SK-N-SH treated with all-trans-retinoic acid at 6 μM for 48 hours (cell line): ENCODE measurements around the gene SLC33A1.

Experiments used
- ARNTL ChIP-seq: fragments of 450-650 bp; formaldehyde crosslinking; IDR thresholded peaks from 2 replicates; pipeline ENCODE4 v1.5.0; 2020; ENCODE audit warnings: low read depth, mild to moderate bottlenecking, moderate library complexity, borderline replicate concordance
- BACH2 ChIP-seq: fragments of 250-450 bp; sonication (Bioruptor Pico); IDR thresholded peaks from 2 replicates; pipeline ENCODE4 v1.9.0; 2021; ENCODE audit warnings: mild to moderate bottlenecking, borderline replicate concordance
- CREB5 ChIP-seq: fragments of 250-450 bp; sonication (Bioruptor Pico); IDR thresholded peaks from 2 replicates; pipeline ENCODE4 v1.5.1; 2020; ENCODE audit warnings: low read depth, mild to moderate bottlenecking, moderate library complexity
- CSDC2 ChIP-seq: fragments of 250-450 bp; sonication (Bioruptor Pico); IDR thresholded peaks from 2 replicates; pipeline ENCODE4 v1.5.0; 2020; ENCODE audit warnings: mild to moderate bottlenecking, moderate library complexity
- OSR1 ChIP-seq: fragments of 250-450 bp; sonication (Bioruptor Pico); IDR thresholded peaks from 2 replicates; pipeline ENCODE4 v1.8.0; 2022; ENCODE audit warnings: moderate library complexity, mild to moderate bottlenecking, inconsistent platforms
- TCF4 ChIP-seq: fragments of 250-450 bp; sonication (Bioruptor Pico); IDR thresholded peaks from 2 replicates; pipeline ENCODE4 v1.8.0; 2021; ENCODE audit warnings: mild to moderate bottlenecking, moderate library complexity, borderline replicate concordance
- TOX ChIP-seq: fragments of 250-450 bp; sonication (Bioruptor Pico); IDR thresholded peaks from 2 replicates; pipeline ENCODE4 v1.8.0; 2021; ENCODE audit warnings: mild to moderate bottlenecking, moderate library complexity, borderline replicate concordance
- TSHZ2 ChIP-seq: fragments of 250-450 bp; sonication (Bioruptor Pico); IDR thresholded peaks from 2 replicates; pipeline ENCODE4 v1.5.0; 2020; ENCODE audit warnings: mild to moderate bottlenecking, moderate library complexity
- ZNF565 ChIP-seq: fragments of 450-650 bp; formaldehyde crosslinking; conservative IDR thresholded peaks from 2 replicates; pipeline ENCODE4 v1.5.0; 2020; ENCODE audit warnings: low read depth, mild to moderate bottlenecking, moderate library complexity
- ZNF70 ChIP-seq: fragments of 450-650 bp; formaldehyde crosslinking; IDR thresholded peaks from 2 replicates; pipeline ENCODE4 v1.5.0; 2020; ENCODE audit warnings: mild to moderate bottlenecking, moderate library complexity

DNA sequence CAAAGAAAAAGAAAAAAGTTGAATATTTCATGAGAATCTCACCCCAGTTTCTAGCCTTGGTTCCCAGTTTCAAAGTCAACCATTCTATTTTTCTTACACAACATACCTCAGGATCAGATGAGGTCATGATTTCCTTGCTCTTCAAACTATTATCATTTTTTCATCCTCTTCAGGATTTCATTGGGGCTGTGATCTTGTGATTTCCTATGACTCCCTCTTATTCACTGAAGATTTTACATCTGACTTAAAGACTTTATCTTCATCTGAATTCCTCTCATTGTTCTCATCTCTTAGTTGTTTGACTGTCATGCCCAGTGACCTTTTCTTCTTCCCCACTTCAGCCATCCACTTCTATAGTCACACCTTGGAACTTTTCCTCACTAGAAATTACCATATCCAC is 45.0 kb downstream of the SLC33A1 start:
- TF ChIP-seq ZNF565 (CRISPR knock-in tag) (no peak), ZNF70 (CRISPR knock-in tag) (no peak), ARNTL (CRISPR knock-in tag) (no peak), CREB5 (CRISPR knock-in tag) (no peak), BACH2 (CRISPR knock-in tag) (no peak), OSR1 (CRISPR knock-in tag) (no peak), TOX (CRISPR knock-in tag) (no peak), TSHZ2 (CRISPR knock-in tag) (no peak), TCF4 (no peak), CSDC2 (CRISPR knock-in tag) (no peak)
